GM21737 (cell line): ENCODE results near the gene TEDC1.
"Not testable (repeated sequence)": the region's sequence is repeated elsewhere in the genome, so short reads cannot be mapped to it uniquely, and the experiment has no call there.

ENCODE experiments used
- ATAC-seq: cut with Tn5 transposase; IDR thresholded peaks from one replicate; pipeline ENCODE4 v1.9.1; 2021; ENCODE audit warnings: mild to moderate bottlenecking, moderate library complexity; ENCODE audit not compliant: unreplicated experiment

TEDC1 gene

GRCh38 chr14:105536051-105536450, 45.0 kb downstream of the TEDC1 start:
- ATAC-seq = no peak

- ATAC-seq = no peak
Observed at GRCh38 chr14:105536691-105537579, 45.9 kb downstream of the TEDC1 start.

- ATAC-seq = no peak
Observed at GRCh38 chr14:105537580-105538474, 46.8 kb downstream of the TEDC1 start.

GRCh38 chr14:105538481-105539049, 47.5 kb downstream of the TEDC1 start:
- no peak for ATAC-seq

GRCh38 chr14:105540811-105541210, 49.8 kb downstream of the TEDC1 start:
- ATAC-seq = no peak

GRCh38 chr14:105541218-105541875, 50.3 kb downstream of the TEDC1 start:
- ATAC-seq = no peak

GRCh38 chr14:105545676-105546075, 54.6 kb downstream of the TEDC1 start:
- not testable (repeated sequence) for ATAC-seq

GRCh38 chr14:105546410-105546809, 55.4 kb downstream of the TEDC1 start:
- not testable (repeated sequence) for ATAC-seq

- not testable (repeated sequence) for ATAC-seq
Observed at GRCh38 chr14:105547072-105547471, 56.0 kb downstream of the TEDC1 start.

- ATAC-seq = no peak
Observed at GRCh38 chr14:105547741-105548169, 56.7 kb downstream of the TEDC1 start.
